Cerebellar nuclear complex (tissue), 1 donor: ENCODE results near the gene CHKA.
A peak's percentile ranks its signal among the peaks of the same experiment; 100 is the strongest.
"Not testable (repeated sequence)": the region's sequence is repeated elsewhere in the genome, so short reads cannot be mapped to it uniquely, and the experiment has no call there.

Experiments
- DNase-seq, 2 experiments: peaks; one replicate each; lab custom pipeline; 2025; lab: John Stamatoyannopoulos, UW

Gene CHKA

GRCh38 chr11:68115285-68115684 is 5.9 kb downstream of the CHKA start:
- no peak for DNase-seq

DNA sequence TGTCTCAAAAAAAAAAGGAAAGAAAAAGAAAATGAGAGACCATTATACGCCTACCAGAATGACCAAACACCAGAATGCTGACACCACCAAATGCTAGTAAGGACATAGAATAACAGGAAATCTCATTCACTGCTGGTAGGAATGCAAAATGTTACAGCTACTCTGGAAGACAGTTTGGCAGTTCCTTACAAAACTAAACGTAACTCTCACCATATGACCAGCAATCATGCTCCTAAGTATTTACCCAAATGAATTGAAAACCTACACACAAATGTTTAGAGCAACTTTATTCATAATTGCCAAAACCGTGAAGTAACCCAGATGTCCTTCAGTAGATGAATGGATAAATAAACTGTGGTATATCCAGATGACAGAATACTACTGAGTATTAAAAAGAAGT is 7.2 kb downstream of the CHKA start:
- no peak for DNase-seq

DNA sequence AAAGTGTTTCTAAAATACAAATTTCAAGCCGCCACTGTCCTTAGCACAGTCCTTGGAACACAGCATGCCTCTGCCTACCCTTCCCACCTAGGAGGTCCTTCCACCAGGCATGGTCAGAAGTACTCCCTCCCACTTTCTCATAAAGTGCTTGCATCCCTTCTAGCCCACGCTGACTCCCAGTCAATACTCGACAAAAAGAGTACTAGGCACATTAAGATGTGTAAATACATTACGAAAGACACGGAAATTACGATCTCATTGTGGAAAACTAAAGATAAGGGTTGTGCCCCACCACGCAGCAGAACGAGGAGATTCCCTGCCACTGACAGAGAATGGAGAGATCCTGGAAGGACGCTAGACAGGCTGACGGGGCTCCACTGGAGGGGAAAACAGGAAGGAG is 13.5 kb downstream of the CHKA start:
- no peak for DNase-seq

DNA sequence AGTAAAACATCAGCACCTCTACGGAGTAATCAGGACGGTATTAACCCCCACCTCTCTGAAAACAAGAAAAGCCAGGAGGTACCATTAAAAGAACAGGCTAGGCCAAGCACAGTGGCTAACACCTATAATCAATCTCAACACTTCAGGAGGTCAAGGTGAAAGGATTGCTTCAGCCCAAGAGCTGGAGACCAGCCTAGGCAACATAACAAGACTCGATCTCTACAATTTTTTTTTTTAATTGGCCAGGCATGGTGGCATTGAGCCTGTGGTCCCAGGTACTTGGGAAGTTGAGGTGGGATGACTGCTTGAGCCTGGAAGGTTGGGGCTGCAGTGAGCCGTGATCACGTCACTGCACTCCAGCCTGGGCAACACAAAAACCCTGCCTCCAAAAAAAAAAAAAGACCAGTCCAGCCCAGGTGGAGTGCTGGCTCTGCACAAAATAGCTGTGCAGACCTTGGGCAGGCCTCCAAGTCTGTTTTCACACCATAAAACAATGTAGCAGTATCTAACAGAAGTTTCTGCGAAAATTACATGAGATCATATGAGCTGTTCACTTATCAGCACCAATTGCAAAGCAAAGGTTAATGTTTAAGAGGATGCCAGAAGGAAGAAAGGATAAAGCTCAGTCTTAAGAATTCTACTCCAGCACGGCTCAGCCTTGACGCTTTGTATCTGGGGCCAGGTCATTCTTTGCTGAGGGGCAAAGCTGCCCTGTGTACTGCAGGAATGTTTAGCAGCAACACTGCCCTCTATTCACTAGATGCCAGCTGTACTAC is 14.8 kb downstream of the CHKA start:
- DNase-seq = peak in 1 of 2 experiments; percentile 6

GRCh38 chr11:68099474-68100405 is 21.4 kb downstream of the CHKA start:
- no peak for DNase-seq

GRCh38 chr11:68099057-68099456 is 22.1 kb downstream of the CHKA start:
- no peak for DNase-seq

DNA sequence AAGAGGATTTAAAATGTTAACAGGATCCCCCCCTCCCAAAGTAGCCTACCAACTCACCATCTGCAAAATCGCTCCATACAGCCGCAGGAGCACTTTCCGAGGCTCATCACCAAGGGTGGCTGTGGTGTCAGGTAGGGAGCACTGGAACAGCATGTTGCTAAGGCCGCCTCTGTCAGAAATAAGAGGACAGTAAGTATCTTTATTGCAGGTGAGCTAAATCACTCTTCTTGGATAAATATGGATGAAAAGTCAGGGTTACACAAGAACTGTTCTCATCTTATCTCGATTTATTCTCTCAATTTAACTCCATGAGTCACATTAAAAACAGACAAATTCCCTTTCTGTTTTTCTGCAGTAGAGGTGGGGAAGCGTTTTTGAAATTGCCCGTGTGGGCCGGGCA is 24.2 kb downstream of the CHKA start:
- no peak for DNase-seq

DNA sequence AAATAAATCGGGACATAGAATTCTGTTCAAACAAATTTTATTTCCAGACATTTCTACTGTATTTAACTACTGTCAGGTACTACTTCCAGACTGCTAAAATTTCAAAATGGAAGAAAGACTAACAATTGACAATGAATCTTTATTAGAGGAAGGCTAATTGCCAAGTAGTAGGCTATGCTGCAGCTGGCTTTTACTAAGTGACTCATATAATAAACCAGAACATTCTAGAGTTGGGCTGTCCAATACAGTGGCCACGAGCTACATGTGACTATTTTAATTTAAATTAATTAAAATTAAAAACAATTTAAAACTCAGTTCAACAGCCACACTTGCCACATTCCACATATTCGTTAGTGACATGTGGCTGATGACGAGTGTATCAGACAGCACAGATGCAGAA is 27.6 kb downstream of the CHKA start:
- DNase-seq = no peak

GRCh38 chr11:68092946-68093345 is 28.2 kb downstream of the CHKA start:
- DNase-seq = not testable (repeated sequence)

GRCh38 chr11:68092411-68092810 is 28.8 kb downstream of the CHKA start:
- no peak for DNase-seq

- DNase-seq = no peak
Observed at GRCh38 chr11:68090706-68091105, 30.5 kb downstream of the CHKA start.

GRCh38 chr11:68090287-68090686 is 30.9 kb downstream of the CHKA start:
- no peak for DNase-seq

GRCh38 chr11:68089679-68090078 is 31.5 kb downstream of the CHKA start:
- DNase-seq = no peak

DNA sequence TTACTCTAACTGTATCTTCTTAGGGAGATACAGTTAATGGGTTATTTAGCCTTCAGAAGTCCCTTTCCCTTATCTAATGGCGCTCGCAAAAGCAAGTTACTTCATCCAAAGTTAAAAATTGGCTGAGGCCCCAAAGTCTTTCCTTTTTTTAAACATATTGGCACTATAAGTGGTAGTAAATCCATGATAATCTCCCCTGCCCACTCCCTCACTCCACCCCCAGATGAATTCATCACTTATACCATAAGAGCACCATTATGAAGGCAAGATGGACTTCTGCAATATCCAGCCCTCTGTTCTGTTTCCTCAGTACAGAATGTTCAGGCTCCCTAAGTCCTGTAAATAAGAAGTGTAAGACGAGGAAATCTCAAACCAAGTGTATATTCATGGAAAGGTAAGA is 37.7 kb downstream of the CHKA start:
- no peak for DNase-seq

DNA sequence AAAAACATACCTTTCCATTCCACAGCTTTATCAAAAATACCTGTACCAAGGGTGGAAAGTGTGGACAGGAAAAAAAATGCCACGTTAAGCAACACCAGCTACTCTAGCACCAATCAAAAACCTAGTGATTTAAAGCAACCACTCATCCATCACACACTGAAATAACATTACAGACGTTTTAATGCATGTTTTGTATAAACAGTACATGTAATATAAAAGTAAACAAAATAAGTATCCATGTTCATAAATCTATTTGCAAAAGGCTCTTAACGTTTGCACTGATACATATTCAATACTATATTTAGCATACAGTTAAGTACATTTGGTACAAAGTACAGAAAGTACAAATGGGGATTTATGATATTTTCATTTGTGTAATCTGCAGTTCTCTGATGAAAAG is 38.7 kb downstream of the CHKA start:
- DNase-seq = no peak

GRCh38 chr11:68081691-68082090 is 39.5 kb downstream of the CHKA start:
- no peak for DNase-seq

DNA sequence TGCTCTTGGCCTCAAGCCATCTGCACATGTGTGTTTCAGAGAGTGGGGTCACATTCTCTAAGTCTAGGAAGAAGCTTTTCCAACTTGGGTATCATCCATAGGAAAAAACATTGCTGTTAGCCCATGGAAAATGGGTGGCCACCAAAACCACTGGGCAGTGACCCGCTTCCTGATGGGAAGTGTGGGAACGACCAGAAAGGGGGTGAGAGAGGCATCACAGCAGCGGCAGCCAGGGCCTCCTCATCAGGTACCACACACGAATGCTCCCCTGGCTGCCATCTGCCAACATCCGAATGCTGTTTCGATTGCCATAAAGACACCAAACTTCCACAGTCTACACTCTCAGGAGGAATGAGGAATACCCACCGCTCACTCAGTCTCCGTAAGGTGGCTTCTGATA is 40.3 kb downstream of the CHKA start:
- DNase-seq = no peak

DNA sequence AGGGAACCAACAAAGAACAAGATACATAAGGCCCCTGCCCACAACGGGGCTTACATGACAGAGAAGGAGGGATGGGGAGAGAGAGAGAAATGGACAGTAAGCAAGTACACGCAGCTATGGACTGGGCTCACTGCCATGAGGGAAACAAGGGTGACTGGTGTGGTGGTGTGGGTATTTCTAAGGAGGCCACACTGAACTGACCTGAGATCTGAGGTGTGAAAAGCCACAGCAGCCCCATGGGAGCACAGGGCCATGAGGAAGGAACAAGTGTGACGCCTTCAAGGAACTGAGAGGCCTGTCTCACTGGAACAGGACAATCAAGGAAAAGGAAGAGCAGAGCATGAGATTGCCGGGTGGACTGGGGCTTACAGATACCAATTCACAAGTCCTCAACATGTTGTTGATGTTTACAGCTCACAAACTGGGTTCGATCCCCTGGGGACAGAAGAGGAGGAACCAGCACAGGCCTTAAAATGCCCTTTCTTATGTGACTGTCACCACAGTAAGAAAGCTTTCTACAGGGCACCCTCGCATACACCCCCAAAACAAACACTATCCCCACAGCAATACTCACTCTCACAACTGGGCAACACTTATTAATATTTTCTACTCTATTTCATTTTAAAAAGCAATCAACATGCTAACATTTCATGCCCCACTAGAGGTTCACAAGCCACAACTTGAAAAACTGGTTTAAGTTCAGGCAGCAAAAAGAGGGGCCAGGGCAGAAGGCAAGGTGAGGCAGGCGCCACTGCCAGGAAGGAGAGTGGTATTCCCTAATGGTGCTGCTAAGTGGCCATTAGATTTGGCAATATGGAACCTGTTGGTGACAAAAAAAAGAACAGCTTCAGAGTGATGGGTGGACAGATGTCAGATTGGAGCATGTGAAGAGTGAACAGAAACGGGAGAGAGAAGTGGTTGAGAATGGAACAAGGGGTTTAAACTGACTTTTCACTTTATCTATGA is 43.3 kb downstream of the CHKA start:
- no peak for DNase-seq

GRCh38 chr11:68076371-68077042 is 44.7 kb downstream of the CHKA start:
- no peak for DNase-seq

DNA sequence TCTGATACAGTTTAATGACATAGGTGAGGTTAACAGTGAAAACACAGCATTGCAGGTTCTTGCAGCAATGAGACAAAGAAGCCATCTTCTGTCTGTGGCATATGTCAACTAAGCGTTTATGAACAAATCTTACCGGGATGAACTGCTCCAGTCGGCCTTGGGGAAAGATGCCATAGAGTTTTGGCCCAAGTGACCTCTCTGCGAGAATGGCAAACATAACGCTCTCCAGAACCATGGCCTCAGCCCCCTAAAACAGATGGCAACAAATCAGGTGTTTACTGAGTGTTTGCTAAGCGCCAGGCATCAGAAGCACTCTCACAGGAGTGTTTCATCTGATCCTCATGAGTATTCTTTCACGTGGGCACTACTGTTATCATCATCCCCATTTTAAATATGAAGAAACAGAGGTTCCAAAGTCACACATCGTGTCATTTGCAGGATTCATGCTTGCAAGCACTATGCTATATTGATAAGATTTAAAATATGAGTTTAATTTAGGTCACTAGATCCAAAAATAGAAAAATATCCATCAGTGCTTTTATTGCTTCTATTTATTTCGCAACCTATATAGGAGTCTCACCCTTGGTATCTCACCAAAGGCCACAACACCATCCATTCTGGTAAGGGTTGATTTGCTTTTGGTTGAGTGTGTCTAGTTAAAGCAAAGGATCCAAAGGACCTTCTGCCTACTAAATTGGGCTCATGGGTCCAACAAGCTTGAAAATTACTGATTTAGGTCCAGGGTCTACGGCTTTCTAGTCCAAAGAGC is 46.4 kb downstream of the CHKA start:
- no peak for DNase-seq
